ENCODE data around the gene HM13. TPM values are rescaled to one million over a fixed set of nuclear protein-coding genes. Genes with fewer than 3 reads are reported as not detected.
A peak's percentile ranks its signal among the peaks of the same experiment; 100 is the strongest.

Gene HM13
- total RNA-seq, 1 experiment from 2014 or later, result 103 TPM

GRCh38 chr20:31607640-31608250, 93.5 kb downstream of the HM13 start:
- POLR2A ChIA-PET, result interaction anchor here (0.5 to 6.4 kb wide), 13 partner anchors 11 to 304 kb away, joined by 3 to 73 read pairs (median 6); no protein-coding TSS in a partner anchor
- ATAC-seq, result no peak
- peak overlapping the region; percentile 99 for H3K27ac Mint-ChIP-seq
- peak overlapping the region; percentile 96 for H3K4me3 Mint-ChIP-seq
- peaks cover 47% of the 10 kb centered on the region for H3K4me1 Mint-ChIP-seq
- no peak for DNase-seq (ENCODE audit: low spot score)
- H3K27me3 Mint-ChIP-seq (ENCODE audit: low read depth), result peaks cover 2% of the 10 kb centered on the region; the same call in 1 of the 2 replicates
- H3K9me3 Mint-ChIP-seq, result no peaks in the 10 kb centered on the region
- TF ChIP-seq ESRRA (CRISPR knock-in tag; IDR thresholded peaks at IDR 0.05; ENCODE audit: borderline replicate concordance), result no peak
- no peak for TF ChIP-seq NR2C2 (CRISPR knock-in tag; IDR thresholded peaks at IDR 0.05)
- TF ChIP-seq ZSCAN18 (CRISPR knock-in tag; IDR thresholded peaks at IDR 0.05), result no peak
- no peak for TF ChIP-seq RELA (CRISPR knock-in tag; IDR thresholded peaks at IDR 0.05; ENCODE audit: borderline replicate concordance)
- no peak for TF ChIP-seq PRRX2 (CRISPR knock-in tag; IDR thresholded peaks at IDR 0.05)
- no peak for TF ChIP-seq GRHL2 (CRISPR knock-in tag; IDR thresholded peaks at IDR 0.05; ENCODE audit: insufficient replicate concordance, severe bottlenecking)
- no peak for TF ChIP-seq FOXJ3 (CRISPR knock-in tag; IDR thresholded peaks at IDR 0.05; ENCODE audit: borderline replicate concordance)
- TF ChIP-seq SOX15 (CRISPR knock-in tag; IDR thresholded peaks at IDR 0.05), result no peak
- TF ChIP-seq ZNF423 (CRISPR knock-in tag; IDR thresholded peaks at IDR 0.05), result no peak
- TF ChIP-seq, protein P1, sequence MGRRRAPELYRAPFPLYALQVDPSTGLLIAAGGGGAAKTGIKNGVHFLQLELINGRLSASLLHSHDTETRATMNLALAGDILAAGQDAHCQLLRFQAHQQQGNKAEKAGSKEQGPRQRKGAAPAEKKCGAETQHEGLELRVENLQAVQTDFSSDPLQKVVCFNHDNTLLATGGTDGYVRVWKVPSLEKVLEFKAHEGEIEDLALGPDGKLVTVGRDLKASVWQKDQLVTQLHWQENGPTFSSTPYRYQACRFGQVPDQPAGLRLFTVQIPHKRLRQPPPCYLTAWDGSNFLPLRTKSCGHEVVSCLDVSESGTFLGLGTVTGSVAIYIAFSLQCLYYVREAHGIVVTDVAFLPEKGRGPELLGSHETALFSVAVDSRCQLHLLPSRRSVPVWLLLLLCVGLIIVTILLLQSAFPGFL (CRISPR knock-in tag; IDR thresholded peaks at IDR 0.05; ENCODE audit: borderline replicate concordance), result no peak
- no peak for TF ChIP-seq ZNF317 (CRISPR knock-in tag; IDR thresholded peaks at IDR 0.05; ENCODE audit: borderline replicate concordance, low read depth)
- TF ChIP-seq ZNF138 (CRISPR knock-in tag; conservative IDR thresholded peaks at IDR 0.05), result no peak
- no peak for TF ChIP-seq TCF7 (CRISPR knock-in tag; IDR thresholded peaks at IDR 0.05; ENCODE audit: low read depth)
- TF ChIP-seq, protein P2, sequence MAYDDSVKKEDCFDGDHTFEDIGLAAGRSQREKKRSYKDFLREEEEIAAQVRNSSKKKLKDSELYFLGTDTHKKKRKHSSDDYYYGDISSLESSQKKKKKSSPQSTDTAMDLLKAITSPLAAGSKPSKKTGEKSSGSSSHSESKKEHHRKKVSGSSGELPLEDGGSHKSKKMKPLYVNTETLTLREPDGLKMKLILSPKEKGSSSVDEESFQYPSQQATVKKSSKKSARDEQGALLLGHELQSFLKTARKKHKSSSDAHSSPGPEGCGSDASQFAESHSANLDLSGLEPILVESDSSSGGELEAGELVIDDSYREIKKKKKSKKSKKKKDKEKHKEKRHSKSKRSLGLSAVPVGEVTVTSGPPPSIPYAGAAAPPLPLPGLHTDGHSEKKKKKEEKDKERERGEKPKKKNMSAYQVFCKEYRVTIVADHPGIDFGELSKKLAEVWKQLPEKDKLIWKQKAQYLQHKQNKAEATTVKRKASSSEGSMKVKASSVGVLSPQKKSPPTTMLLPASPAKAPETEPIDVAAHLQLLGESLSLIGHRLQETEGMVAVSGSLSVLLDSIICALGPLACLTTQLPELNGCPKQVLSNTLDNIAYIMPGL (CRISPR knock-in tag; IDR thresholded peaks at IDR 0.05), result no peak
- TF ChIP-seq ZNF281 (CRISPR knock-in tag; IDR thresholded peaks at IDR 0.05), result no peak
- CTCF ChIA-PET, result interaction anchor here (0.6 to 17.0 kb wide), 10 partner anchors 11 to 116 kb away, joined by 3 to 927 read pairs (median 4); no protein-coding TSS in a partner anchor
- peaks cover 8% of the 10 kb centered on the region for H3K36me3 Mint-ChIP-seq

DNA sequence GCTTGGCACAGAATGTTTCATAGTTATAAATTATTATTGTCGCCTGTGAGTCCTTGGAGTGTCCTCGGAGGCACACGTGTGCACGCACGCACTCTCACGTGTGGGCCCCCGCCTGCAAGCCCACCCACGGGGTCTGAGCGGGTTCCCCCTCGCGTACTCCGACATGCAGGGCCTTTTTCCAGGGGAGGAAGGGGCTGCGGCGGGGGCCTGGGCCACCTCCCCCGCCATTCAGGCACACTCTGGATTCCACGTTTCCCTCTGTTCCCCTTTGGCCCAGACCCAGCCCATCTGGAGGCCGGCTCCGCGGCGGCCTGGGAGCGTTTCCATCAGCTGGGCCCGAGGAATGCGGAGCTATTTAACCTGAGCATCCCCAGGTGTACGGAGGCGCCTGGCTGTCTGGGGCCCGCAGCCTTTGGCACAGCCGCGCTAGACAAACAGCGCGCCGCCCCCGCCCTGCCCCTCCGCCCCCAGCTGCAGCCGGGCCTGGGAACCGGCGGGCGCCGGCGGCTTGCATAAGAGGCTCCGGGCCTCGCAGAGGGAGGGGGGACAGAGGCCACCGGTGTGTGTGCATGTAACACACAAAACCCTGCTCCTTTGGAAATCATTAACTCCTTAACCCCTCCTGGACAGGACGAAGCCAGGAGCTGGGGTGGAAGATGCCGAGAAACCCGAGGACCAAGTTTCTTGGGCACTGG, 94.2 kb downstream of the HM13 start:
- H3K27ac Mint-ChIP-seq, result peak overlapping the region; percentile 96
- DNase-seq (ENCODE audit: low spot score) (peak; percentile 95), ATAC-seq (peak; percentile 15)
- H3K4me3 Mint-ChIP-seq, result peak overlapping the region; percentile 53
- H3K4me1 Mint-ChIP-seq, result peaks cover 44% of the 10 kb centered on the region
- ChIA-PET CTCF (interaction anchor here (0.6 to 17.0 kb wide), 10 partner anchors 12 to 115 kb away, joined by 3 to 927 read pairs (median 4); no protein-coding TSS in a partner anchor), POLR2A (interaction anchor here (0.5 to 6.4 kb wide), 12 partner anchors 12 to 304 kb away, joined by 3 to 73 read pairs (median 5); no protein-coding TSS in a partner anchor)
- peaks cover 8% of the 10 kb centered on the region for H3K36me3 Mint-ChIP-seq
- no peaks in the 10 kb centered on the region for H3K9me3 Mint-ChIP-seq
- peaks cover 7% of the 10 kb centered on the region for H3K27me3 Mint-ChIP-seq (ENCODE audit: low read depth)
- no peak for TF ChIP-seq ATF2 (CRISPR knock-in tag; IDR thresholded peaks at IDR 0.05; ENCODE audit: borderline replicate concordance, low read depth)
- TF ChIP-seq TEAD1 (CRISPR knock-in tag; IDR thresholded peaks at IDR 0.05), result peak; percentile 88; the same call in 1 of the 2 replicates
- 0 out of 2 replicates have a peak, but pooled peaks have one; percentile 50 for TF ChIP-seq E2F5 (CRISPR knock-in tag; IDR thresholded peaks at IDR 0.05)
- TF ChIP-seq EMX1 (CRISPR knock-in tag; IDR thresholded peaks at IDR 0.05), result no peak
- TF ChIP-seq, protein P3, sequence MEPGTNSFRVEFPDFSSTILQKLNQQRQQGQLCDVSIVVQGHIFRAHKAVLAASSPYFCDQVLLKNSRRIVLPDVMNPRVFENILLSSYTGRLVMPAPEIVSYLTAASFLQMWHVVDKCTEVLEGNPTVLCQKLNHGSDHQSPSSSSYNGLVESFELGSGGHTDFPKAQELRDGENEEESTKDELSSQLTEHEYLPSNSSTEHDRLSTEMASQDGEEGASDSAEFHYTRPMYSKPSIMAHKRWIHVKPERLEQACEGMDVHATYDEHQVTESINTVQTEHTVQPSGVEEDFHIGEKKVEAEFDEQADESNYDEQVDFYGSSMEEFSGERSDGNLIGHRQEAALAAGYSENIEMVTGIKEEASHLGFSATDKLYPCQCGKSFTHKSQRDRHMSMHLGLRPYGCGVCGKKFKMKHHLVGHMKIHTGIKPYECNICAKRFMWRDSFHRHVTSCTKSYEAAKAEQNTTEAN (CRISPR knock-in tag; IDR thresholded peaks at IDR 0.05), result no peak
- TF ChIP-seq RORB (CRISPR knock-in tag; IDR thresholded peaks at IDR 0.05), result no peak
- no peak for TF ChIP-seq CREB1 (CRISPR knock-in tag; IDR thresholded peaks at IDR 0.05)
- no peak for TF ChIP-seq ZNF416 (CRISPR knock-in tag; IDR thresholded peaks at IDR 0.05)

All from WTC11 (cell line).